Inferior parietal cortex (tissue), 1 donor: ENCODE results near the gene UBR4.
"Not testable (repeated sequence)": the region's sequence is repeated elsewhere in the genome, so short reads cannot be mapped to it uniquely, and the experiment has no call there.

Experiments
- DNase-seq: peaks from one replicate; pipeline ENCODE4 v3.0.0-alpha.2; 2016; ENCODE audit errors: extremely low spot score

Gene UBR4

GRCh38 chr1:19220080-19220846 is 10.2 kb upstream of the UBR4 start:
- DNase-seq, result no peak

- DNase-seq, result no peak
Observed at GRCh38 chr1:19219451-19219850, 9.4 kb upstream of the UBR4 start.

GRCh38 chr1:19216585-19216984 is 6.5 kb upstream of the UBR4 start:
- not testable (repeated sequence) for DNase-seq

GRCh38 chr1:19213580-19213979 is 3.5 kb upstream of the UBR4 start:
- DNase-seq, result no peak

- DNase-seq, result no peak
Observed at GRCh38 chr1:19212167-19212566, 2.1 kb upstream of the UBR4 start.

GRCh38 chr1:19210772-19211549 is 895 bp upstream of the UBR4 start:
- DNase-seq, result peak; percentile 21

GRCh38 chr1:19209439-19209989 is 552 bp downstream of the UBR4 start:
- DNase-seq, result peak; percentile 20

GRCh38 chr1:19208710-19209438 is 1.2 kb downstream of the UBR4 start:
- DNase-seq, result no peak

- DNase-seq, result no peak
Observed at GRCh38 chr1:19206947-19207346, 3.1 kb downstream of the UBR4 start.

- DNase-seq, result no peak
Observed at GRCh38 chr1:19205845-19206244, 4.2 kb downstream of the UBR4 start.

GRCh38 chr1:19205403-19205802 is 4.7 kb downstream of the UBR4 start:
- DNase-seq, result no peak

GRCh38 chr1:19204446-19205266 is 5.4 kb downstream of the UBR4 start:
- no peak for DNase-seq

- DNase-seq, result no peak
Observed at GRCh38 chr1:19203440-19203839, 6.6 kb downstream of the UBR4 start.

GRCh38 chr1:19202396-19202795 is 7.7 kb downstream of the UBR4 start:
- DNase-seq, result no peak

- no peak for DNase-seq
Observed at GRCh38 chr1:19199969-19200604, 10.0 kb downstream of the UBR4 start.

- no peak for DNase-seq
Observed at GRCh38 chr1:19199329-19199968, 10.6 kb downstream of the UBR4 start.

- no peak for DNase-seq
Observed at GRCh38 chr1:19198820-19199219, 11.2 kb downstream of the UBR4 start.

GRCh38 chr1:19197845-19198244 is 12.2 kb downstream of the UBR4 start:
- DNase-seq, result no peak

GRCh38 chr1:19196331-19196730 is 13.7 kb downstream of the UBR4 start:
- no peak for DNase-seq

- DNase-seq, result no peak
Observed at GRCh38 chr1:19193004-19193403, 17.1 kb downstream of the UBR4 start.
